HG02642 (cell line): Measurements from ENCODE around the gene GOLGA1.
"Not testable (repeated sequence)": the region's sequence is repeated elsewhere in the genome, so short reads cannot be mapped to it uniquely, and the experiment has no call there.

Experiments
- ATAC-seq: cut with Tn5 transposase; IDR thresholded peaks from one replicate; pipeline ENCODE4 v1.9.1; 2021; ENCODE audit warnings: mild to moderate bottlenecking; ENCODE audit not compliant: unreplicated experiment, poor library complexity

Gene GOLGA1

DNA sequence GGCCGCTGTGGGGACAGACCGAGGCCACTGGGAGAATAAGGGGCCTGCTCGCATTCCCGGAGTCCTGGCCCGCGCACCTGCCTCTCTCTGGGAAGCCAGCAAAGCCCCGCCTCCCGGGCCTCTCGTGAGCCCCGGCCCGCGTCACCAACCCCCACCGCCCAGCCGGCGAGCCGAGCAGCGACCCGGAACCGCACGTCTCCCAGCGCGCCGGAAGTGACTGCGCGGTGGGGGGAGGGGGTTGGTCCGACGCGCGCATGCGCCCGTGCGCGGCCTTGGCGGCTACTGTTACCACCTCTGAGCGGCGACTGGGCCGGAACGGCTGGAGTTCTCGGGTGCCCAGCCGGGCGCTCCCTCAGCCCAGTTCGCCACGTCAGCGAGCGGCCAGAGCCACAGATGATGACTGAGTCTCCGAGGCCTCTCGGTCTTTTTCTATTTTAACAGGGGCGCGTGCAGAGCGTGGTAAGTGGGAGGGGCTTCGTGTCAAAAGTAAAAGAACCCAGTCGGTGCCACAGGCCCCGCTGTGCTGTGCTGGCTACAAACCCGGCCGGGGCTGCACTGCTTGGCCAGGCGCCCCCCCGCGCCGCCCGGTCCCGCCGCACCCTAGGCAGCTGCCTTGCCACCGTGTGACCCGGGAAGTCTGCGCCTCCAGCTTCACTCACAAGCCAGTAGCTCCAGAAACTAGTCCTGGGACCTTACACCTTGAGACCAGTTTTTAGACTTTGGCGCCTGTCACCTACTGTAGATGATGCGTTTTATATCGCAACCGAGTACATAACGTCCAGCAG lies at the start of gene GOLGA1:
Gene GOLGA1, minus strand, starts transcription at position 190 of the 785 bp plus-strand sequence. CDS start 2,372 bp downstream, outside the sequence.
- ATAC-seq = peak; percentile 84

GRCh38 chr9:124983698-124984097 lies 42.8 kb upstream of the GOLGA1 start:
- ATAC-seq = no peak

DNA sequence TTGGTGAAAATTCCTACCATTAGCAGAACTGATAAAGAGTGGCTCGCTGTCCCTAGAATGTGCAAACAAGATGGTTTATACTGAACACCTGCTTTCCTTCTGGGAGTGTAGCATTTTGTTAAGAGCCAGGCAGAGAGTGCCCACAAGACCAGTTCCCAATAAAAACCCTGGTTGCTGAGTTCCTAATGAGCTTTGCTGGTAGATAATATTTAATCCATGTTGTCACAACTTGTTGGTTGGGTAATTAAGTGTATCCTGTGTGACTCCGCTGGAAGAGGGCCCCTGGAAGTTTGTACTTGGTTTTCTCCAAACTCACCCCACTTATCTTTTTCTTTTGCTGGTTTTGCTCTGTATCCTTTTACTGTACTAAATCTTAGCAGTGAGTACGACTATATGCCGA lies 39.5 kb upstream of the GOLGA1 start:
- no peak for ATAC-seq

- no peak for ATAC-seq
These were observed 34.2 kb upstream of the GOLGA1 start for GRCh38 chr9:124975131-124975530.

DNA sequence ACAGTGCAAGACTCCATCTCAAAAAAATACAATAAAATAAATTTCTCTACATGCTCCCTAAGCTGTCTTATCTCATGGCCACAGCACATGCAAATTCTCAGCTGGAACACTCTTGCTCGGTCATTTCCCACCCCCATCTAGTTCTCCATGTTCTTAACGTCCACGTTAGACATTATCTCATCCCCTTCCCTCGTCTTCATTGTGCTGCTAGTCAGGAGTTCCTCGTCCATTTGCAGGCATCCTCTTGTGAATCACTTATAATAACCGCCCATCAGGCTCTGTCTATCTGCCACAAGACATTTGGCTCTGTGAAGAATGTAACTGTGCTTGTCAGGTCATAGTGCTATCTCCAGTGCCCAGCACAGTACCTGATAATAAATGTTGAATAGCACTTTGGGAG lies 32.9 kb upstream of the GOLGA1 start:
- ATAC-seq = no peak

DNA sequence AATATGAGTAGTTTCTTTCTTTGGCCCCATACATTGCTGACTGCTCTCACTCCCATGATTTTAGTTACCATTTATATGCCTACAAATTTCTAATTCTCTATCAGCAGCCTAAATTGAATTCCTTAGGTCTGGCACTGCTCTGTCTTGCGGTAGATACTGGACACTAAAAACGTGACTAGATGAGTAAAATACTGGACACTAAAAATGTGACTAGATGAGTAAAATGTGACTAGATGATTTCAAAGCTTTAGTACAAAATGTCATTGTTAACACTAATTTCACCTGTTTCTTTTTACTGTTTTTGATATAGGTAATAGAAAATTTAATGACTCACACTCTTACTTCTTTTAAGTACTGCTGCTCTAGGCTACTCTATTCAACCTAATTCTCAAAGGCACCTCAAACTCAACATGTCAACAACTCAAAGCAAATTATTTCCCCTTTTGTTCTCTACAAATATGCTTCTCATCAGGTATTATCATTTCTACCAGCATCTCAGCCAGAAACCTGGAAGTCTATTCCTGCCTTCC lies 31.4 kb upstream of the GOLGA1 start:
- no peak for ATAC-seq

- no peak for ATAC-seq
These were observed 28.5 kb upstream of the GOLGA1 start for GRCh38 chr9:124969401-124969800.

DNA sequence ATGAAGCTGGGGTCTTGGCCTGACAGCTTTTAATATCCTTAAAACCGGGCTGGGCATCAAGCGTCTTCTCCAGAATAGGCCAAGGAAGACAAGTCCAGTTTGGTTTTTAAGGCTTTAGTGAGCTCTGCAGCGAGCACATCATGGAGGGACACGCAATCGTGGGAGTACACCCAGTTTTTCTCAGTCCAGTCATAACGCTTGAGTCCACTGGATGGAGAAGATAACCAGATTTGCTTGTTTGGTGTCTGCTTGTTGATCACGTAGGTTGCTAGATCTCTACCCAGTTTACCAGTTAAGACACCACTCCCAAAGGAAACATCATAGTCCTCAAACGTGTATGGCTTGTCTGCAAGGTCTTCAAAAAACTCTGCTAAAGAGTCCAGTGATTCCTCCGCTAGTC lies 27.4 kb upstream of the GOLGA1 start:
- ATAC-seq = no peak

DNA sequence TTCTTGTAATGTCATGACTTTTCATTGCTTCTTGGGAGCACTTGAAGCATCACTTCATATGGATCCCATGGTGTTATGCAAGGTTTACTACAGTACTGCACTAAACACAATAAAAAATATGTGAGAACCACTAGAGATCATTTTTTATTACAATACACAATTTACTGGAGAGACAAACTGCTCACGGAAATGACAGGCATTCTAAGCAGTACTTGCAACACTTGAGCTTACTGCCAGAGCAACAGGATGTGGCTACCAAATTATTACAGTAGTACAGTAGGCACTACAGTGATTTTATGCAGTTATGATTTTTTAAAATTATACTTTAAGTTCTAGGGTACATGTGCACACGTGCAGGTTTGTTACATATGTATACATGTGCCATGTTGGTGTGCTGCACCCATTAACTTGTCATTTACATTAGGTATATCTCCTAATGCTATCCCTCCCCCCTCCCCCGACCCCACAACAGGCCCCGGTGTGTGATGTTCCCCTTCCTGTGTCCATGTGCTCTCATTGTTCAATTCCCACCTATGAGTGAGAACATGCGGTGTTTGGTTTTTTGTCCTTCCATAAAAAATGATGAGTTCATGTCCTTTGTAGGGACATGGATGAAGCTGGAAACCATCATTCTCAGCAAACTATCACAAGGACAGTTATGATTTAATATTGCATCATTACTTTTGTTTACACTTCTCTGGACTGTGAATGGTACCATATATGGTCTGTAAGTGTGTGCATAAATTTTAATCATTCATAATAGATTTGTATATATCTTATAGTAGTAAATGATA lies 25.1 kb upstream of the GOLGA1 start:
- ATAC-seq = not testable (repeated sequence)

DNA sequence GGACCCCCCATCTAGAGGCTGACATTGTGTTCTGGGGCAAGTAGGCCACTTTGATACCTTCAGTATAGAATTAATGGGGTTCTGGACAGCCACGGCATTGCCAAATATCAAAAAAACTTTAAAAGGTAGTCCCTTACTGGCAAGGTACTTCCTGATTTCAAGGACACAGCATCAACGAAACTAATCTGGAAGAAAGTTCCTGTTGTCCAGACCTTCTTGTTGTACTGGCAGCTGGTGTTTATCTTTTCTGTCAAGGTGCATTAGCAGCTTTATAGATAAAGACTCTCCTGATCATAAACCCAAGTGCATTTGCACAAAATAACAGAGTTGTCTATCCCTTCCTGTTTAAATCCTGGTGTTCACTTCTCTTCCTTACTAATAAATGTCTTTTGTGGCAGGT lies 23.7 kb upstream of the GOLGA1 start:
- no peak for ATAC-seq

DNA sequence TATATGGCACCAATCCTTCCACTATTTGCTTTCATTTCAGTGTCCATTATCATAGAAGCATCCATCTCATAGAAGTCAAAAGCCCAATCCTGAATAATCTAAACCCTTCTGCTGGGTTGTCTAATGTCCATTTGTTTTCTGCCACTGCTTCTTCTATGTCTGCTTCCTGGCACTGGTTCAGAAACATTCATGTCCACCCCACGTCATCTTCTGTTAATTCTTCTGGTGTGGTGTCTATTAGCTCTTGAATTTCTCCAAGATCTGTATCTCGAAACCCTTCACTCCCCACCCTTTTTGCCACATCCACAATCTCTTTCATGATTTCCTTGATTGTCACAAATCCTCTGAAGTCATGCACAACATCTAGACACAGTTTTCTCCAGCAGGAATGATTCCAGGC lies 23.2 kb upstream of the GOLGA1 start:
- ATAC-seq = no peak

DNA sequence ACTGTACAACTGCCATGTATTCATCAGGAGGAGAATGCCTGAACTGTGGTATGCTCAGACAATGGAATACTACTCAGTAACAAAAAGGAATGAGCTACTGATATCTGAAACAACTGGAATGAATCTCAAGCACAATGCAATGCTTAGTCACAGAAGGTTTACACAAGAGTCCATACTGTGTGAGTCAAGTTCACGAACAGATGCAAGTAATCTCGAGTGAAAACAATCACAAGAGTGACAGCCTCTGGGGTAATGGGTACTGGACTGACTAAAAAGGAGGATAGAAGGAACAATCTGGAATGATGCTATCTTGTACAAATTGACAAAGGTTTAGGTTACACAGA lies 19.5 kb upstream of the GOLGA1 start:
- ATAC-seq = no peak

DNA sequence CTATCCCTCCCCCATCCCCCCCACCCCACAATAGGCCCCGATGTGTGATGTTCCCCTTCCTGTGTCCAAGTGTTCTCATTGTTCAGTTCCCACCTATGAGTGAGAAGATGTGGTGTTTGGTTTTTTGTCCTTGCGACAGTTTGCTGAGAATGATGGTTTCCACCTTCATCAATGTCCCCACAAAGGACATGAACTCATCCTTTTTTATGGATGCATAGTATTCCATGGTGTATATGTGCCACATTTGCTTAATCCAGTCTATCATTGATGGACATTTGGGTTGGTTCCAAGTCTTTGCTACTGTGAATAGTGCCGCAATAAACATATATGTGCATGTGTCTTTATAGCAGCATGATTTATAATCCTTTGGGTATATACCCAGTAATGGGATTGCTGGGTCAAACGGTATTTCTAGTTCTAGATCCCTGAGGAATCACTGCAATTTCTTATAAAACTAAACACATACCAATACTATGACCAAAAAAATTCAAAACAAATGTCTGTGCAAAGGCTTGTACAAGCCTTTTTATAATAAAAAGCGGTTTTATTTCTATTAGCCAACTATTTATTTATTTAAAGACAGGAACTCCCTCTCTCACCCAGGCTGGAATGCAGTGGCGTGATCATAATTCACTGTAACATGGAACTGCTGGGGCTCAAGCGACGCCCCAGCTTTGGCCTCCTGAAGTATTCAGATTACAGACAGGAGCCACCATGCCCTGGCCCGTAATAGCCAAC lies 19.0 kb upstream of the GOLGA1 start:
- ATAC-seq = not testable (repeated sequence)

DNA sequence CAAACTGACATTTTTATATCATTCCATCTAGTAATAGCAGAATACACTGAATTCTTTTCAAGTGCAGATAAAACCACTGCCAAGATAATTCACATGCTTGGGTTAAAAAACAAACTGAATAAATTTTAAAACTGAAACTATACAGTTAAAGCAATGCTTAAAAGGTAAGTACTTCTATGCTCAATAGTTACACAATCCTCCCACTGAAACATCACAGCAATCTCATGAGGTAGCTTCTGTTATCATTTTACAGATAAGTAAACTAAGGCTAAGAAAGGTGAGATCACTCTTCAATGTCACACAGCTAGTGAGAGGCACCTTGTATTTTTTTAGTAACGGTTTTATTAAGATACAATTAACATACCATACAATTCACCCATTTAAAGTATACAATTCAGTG lies 13.4 kb upstream of the GOLGA1 start:
- ATAC-seq = no peak

DNA sequence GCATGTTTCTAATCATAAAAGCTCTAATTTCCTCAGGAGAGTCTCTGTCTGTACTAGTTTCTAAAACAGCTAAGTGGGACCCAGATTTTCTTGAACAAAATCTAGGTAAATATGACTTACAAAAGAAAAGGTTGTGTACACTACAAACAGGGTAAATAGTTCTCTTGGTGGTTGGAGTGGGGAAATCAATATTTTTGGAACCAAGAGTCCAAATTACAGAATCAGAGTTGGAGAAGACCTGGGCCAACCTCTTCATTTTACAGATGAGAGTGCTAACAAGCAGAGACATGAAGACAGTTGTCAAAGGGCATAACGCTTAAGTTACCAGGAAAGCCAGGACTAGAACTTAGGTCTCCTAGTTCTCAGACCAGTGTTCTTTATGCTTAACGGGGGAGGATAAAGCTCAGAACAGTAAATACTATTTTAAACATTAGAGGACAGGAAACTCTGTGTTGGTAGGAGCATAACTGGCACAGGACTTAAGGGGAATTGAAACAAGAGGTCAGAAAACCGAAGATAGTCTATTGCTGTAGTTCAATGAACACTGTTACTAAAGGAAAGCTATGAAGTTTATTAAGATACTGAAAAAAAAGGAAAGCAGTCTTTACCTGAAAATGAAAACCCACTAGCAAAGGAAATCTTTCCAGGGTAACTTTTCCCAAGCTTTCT lies 9.3 kb upstream of the GOLGA1 start:
- ATAC-seq = no peak

DNA sequence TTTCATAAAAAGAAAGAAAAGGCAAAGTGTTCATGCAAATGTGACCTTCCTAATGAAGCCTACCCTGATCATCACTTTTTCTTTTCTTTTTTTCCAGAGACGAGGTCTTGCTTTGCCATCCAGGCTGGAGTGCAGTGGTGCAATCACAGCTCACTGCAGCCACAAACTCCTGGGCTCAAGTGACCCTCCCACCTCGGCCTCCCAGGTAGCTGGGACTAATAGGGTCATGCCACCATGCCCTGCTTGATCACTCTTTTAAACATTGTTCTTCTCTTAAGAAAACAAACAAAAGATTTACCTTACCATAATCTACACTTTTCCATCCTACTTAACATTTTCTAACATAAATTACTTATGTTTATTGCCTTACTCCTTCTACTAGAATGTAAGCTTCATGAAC lies 8.5 kb upstream of the GOLGA1 start:
- ATAC-seq = no peak

DNA sequence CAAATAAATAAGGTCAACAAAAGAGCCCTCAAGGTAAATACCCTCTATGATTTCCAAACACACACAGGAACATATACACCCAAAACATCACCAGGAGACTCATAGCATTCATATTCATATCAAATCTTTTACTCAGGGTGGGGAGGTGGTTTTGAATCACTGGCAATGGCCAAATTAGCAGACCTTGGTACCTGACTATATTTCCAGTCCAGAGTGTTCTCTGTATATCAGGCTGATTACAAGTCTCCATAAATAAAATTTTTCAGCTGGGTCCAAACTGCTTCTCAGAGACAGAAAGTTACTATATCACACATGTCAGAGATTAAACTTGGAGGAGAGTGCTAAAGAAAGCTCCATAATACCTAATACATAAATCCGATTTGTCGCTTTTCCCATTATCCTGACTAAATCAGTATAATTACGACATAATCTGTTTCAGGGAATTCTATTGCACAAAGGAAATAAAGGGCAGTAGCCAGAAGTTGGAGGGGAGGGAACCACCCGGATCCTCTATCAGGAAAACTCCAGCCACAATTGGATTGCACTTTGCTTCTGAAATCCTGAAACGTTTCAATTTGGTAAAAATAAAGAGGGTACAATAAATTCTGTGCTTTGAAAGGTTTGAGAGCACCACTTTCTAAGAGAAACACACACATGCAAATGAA lies 7.0 kb upstream of the GOLGA1 start:
- no peak for ATAC-seq

GRCh38 chr9:124946167-124946566 lies 5.3 kb upstream of the GOLGA1 start:
- ATAC-seq = no peak

- peak; percentile 27 for ATAC-seq
These were observed 1.0 kb upstream of the GOLGA1 start for GRCh38 chr9:124941679-124942561.
